H9 (cell line): ENCODE data around the gene MYOM1. TPM values are rescaled to one million over a fixed set of nuclear protein-coding genes. Genes with fewer than 3 reads are reported as not detected.

Experiments
- DNase-seq: peaks from one replicate; pipeline ENCODE4 v3.0.0-alpha.2; 2017
- H2AFZ ChIP-seq: one replicate; pipeline ENCODE4 v1.6.1; 2013; ENCODE audit warnings: mild to moderate bottlenecking, low read length, control low read depth, moderate library complexity
- H2AK5ac ChIP-seq: 2 replicates; pipeline ENCODE4 v1.6.1; 2013; ENCODE audit warnings: low read length, control low read depth, mixed read lengths; ENCODE audit not compliant: insufficient read length
- H2BK120ac ChIP-seq: one replicate; pipeline ENCODE4 v1.6.1; 2013; ENCODE audit warnings: low read depth, mild to moderate bottlenecking, low read length, control low read depth, inconsistent platforms; ENCODE audit not compliant: poor library complexity, severe bottlenecking
- H2BK12ac ChIP-seq: 2 replicates; pipeline ENCODE4 v1.6.1; 2013; ENCODE audit warnings: low read length, control low read depth, mixed read lengths, low read depth; ENCODE audit not compliant: insufficient read length
- H2BK15ac ChIP-seq: 2 replicates; pipeline ENCODE4 v1.6.1; 2013; ENCODE audit warnings: low read depth, low read length, control low read depth
- H2BK20ac ChIP-seq: one replicate; pipeline ENCODE4 v1.6.1; 2013; ENCODE audit warnings: low read depth, mild to moderate bottlenecking, low read length, control low read depth, inconsistent platforms; ENCODE audit not compliant: poor library complexity, severe bottlenecking
- H2BK5ac ChIP-seq: 2 replicates; pipeline ENCODE4 v1.6.1; 2013; ENCODE audit warnings: low read length, control low read depth, mixed read lengths; ENCODE audit not compliant: insufficient read length
- H3K14ac ChIP-seq: 2 replicates; pipeline ENCODE4 v1.6.1; 2013; ENCODE audit warnings: low read length, control low read depth; ENCODE audit not compliant: insufficient read depth
- H3K18ac ChIP-seq: 2 replicates; pipeline ENCODE4 v1.6.1; 2013; ENCODE audit warnings: low read depth, mild to moderate bottlenecking, mixed read lengths, low read length, control low read depth; ENCODE audit not compliant: insufficient read length
- H3K23ac ChIP-seq: 2 replicates; pipeline ENCODE4 v1.6.1; 2013; ENCODE audit warnings: low read length, control low read depth, mixed read lengths, low read depth; ENCODE audit not compliant: insufficient read length
- H3K23me2 ChIP-seq: 2 replicates; pipeline ENCODE4 v1.6.1; 2013; ENCODE audit warnings: low read depth, mild to moderate bottlenecking, mixed read lengths, low read length, control low read depth; ENCODE audit not compliant: insufficient read length, poor library complexity, severe bottlenecking
- H3K27ac ChIP-seq: 2 replicates; pipeline ENCODE4 v1.5.1; 2013; ENCODE audit warnings: low read length, control low read depth, mixed read lengths, low read depth; ENCODE audit not compliant: insufficient read length
- H3K27me3 ChIP-seq: 2 replicates; pipeline ENCODE4 v1.6.1; 2013; ENCODE audit warnings: low read length, control low read depth, inconsistent platforms; ENCODE audit not compliant: insufficient read depth
- H3K4ac ChIP-seq: 2 replicates; pipeline ENCODE4 v1.6.1; 2013; ENCODE audit warnings: low read depth, mild to moderate bottlenecking, control low read depth, inconsistent platforms, low read length, moderate library complexity
- H3K4me1 ChIP-seq: 2 replicates; pipeline ENCODE4 v1.6.1; 2013; ENCODE audit warnings: low read length, control low read depth, inconsistent platforms; ENCODE audit not compliant: insufficient read depth
- H3K4me2 ChIP-seq: 2 replicates; pipeline ENCODE4 v1.6.1; 2013; ENCODE audit warnings: low read length, control low read depth, mixed read lengths; ENCODE audit not compliant: insufficient read length, insufficient read depth
- H3K56ac ChIP-seq: 2 replicates; pipeline ENCODE4 v1.6.1; 2013; ENCODE audit warnings: low read depth, mild to moderate bottlenecking, mixed read lengths, low read length, control low read depth; ENCODE audit not compliant: insufficient read length
- H3K79me1 ChIP-seq: 2 replicates; pipeline ENCODE4 v1.6.1; 2013; ENCODE audit warnings: low read depth, mild to moderate bottlenecking, moderate library complexity, low read length, control low read depth, inconsistent platforms; ENCODE audit not compliant: insufficient read depth, poor library complexity, severe bottlenecking
- H3K79me2 ChIP-seq: 2 replicates; pipeline ENCODE4 v1.6.1; 2013; ENCODE audit warnings: low read length, control low read depth, inconsistent platforms; ENCODE audit not compliant: insufficient read depth
- H3K9ac ChIP-seq: 2 replicates; pipeline ENCODE4 v1.6.1; 2013; ENCODE audit warnings: low read length, control low read depth, mixed read lengths; ENCODE audit not compliant: insufficient read length; ENCODE audit errors: extremely low read depth
- H3K9me3 ChIP-seq: one replicate; pipeline ENCODE4 v1.6.1; 2013; ENCODE audit warnings: low read depth, low read length, inconsistent platforms; ENCODE audit not compliant: control insufficient read depth
- H3T11ph ChIP-seq: one replicate; pipeline ENCODE4 v1.6.1; 2013; ENCODE audit warnings: mild to moderate bottlenecking, low read length, control low read depth, inconsistent platforms
- H4K20me1 ChIP-seq: one replicate; pipeline ENCODE4 v1.6.1; 2013; ENCODE audit not compliant: control insufficient read depth, insufficient read length, insufficient read depth
- H4K5ac ChIP-seq: 2 replicates; pipeline ENCODE4 v1.6.1; 2013; ENCODE audit warnings: low read depth, mild to moderate bottlenecking, mixed read lengths, low read length, control low read depth; ENCODE audit not compliant: insufficient read length
- H4K8ac ChIP-seq: replicated peaks from 2 replicates; pipeline ENCODE4 v1.6.1; 2013; ENCODE audit warnings: low read length, control low read depth, mixed read lengths, low read depth; ENCODE audit not compliant: insufficient read length
- H4K91ac ChIP-seq: 2 replicates; pipeline ENCODE4 v1.6.1; 2013; ENCODE audit warnings: low read depth, mild to moderate bottlenecking, moderate library complexity, mixed read lengths, low read length, control low read depth; ENCODE audit not compliant: insufficient read length
- H3K27ac Mint-ChIP-seq, 3 experiments: 2 replicates in 2 of 3; 3 replicates in 1 of 3; pipeline ENCODE4 v1.8.0; 2020 to 2021; ENCODE audit warnings: mixed read lengths in 3 of 3, mild to moderate bottlenecking in 1 of 3, moderate library complexity in 1 of 3
- H3K27me3 Mint-ChIP-seq: 2 replicates; pipeline ENCODE4 v1.8.0; 2021; ENCODE audit warnings: low read depth, mild to moderate bottlenecking, moderate library complexity, mixed read lengths
- H3K36me3 Mint-ChIP-seq, 3 experiments: 2 replicates in 2 of 3; 3 replicates in 1 of 3; pipeline ENCODE4 v1.8.0; 2020 to 2021; ENCODE audit warnings: low read depth in 3 of 3, mixed read lengths in 3 of 3; ENCODE audit not compliant: insufficient read depth in 1 of 3
- H3K4me1 Mint-ChIP-seq, 2 experiments: 2 replicates each; pipeline ENCODE4 v1.8.0; 2020; ENCODE audit warnings: mixed read lengths in 2 of 2
- H3K4me3 Mint-ChIP-seq, 2 experiments: 2 replicates in 1 of 2; 3 replicates in 1 of 2; pipeline ENCODE4 v1.8.0; 2020 to 2021; ENCODE audit warnings: mild to moderate bottlenecking in 2 of 2, mixed read lengths in 2 of 2, moderate library complexity in 1 of 2
- H3K9me3 Mint-ChIP-seq, 2 experiments: 2 replicates in 1 of 2; 3 replicates in 1 of 2; pipeline ENCODE4 v1.8.0; 2020; ENCODE audit warnings: mild to moderate bottlenecking in 2 of 2, mixed read lengths in 2 of 2, moderate library complexity in 1 of 2
- CTCF ChIP-seq: fragments of 200-600 bp; sonication (generic); conservative IDR thresholded peaks from 3 replicates; pipeline ENCODE4 v1.8.0; 2021; ENCODE audit warnings: antibody characterized with exemption, mild to moderate bottlenecking
- WGBS: extraction: QIAGEN DNeasy Blood & Tissue Kit; methylation state at CpG from one replicate; pipeline ENCODE4 v1.1.7; 2013; ENCODE audit warnings: missing lambda C conversion rate, low lambda C conversion rate, mixed read lengths; ENCODE audit not compliant: insufficient read length; ENCODE audit errors: extremely low coverage; 5-methylcytosine and 5-hydroxymethylcytosine counted together
- total RNA-seq: library from RNA; stranded (reverse); gene quantifications from 2 replicates; pipeline ENCODE4 v1.2.1, GENCODE V29; 2021

Gene MYOM1
- total RNA-seq, 1 experiment from 2014 or later, result 0.17 TPM

GRCh38 chr18:3179430-3180089 is 40.2 kb downstream of the MYOM1 start:
- no peak overlapping the region for H2AK5ac ChIP-seq
- no peak overlapping the region for H3K23ac ChIP-seq
- no peak overlapping the region for H2BK15ac ChIP-seq
- WGBS, result no CpG with 5 or more reads among the region's 10 CpGs
- H3K4me1 Mint-ChIP-seq, result peaks cover 14 to 19% of the 10 kb centered on the region in 2 experiments
- no peak for TF ChIP-seq CTCF
- H4K5ac ChIP-seq, result no peak overlapping the region
- no peaks in the 10 kb centered on the region for H3K27me3 ChIP-seq
- H2AFZ ChIP-seq, result no peak overlapping the region
- no peak overlapping the region for H3K27ac ChIP-seq
- H3K56ac ChIP-seq, result peak overlapping the region; percentile 55
- H3T11ph ChIP-seq, result no peak overlapping the region
- DNase-seq, result no peak
- no peak overlapping the region for H2BK120ac ChIP-seq
- no peaks in the 10 kb centered on the region for H3K27me3 Mint-ChIP-seq
- no peaks in the 10 kb centered on the region for H3K79me1 ChIP-seq
- H3K18ac ChIP-seq, result no peak overlapping the region
- H3K4me3 Mint-ChIP-seq, result no peak overlapping the region
- no peaks in the 10 kb centered on the region for H3K9me3 ChIP-seq
- no peak overlapping the region for H2BK12ac ChIP-seq
- no peaks in the 10 kb centered on the region for H3K23me2 ChIP-seq
- peak overlapping the region in 2 of 3 experiments; percentile 69 to 74; a peak in 2 of 7 replicates for H3K27ac Mint-ChIP-seq
- no peak overlapping the region for H4K91ac ChIP-seq
- no peaks in the 10 kb centered on the region for H3K79me2 ChIP-seq
- no peaks in the 10 kb centered on the region; the same call in 1 of the 2 replicates for H3K4me1 ChIP-seq
- H3K9ac ChIP-seq, result no peak overlapping the region
- H3K4me2 ChIP-seq, result no peak overlapping the region
- H2BK5ac ChIP-seq, result no peak overlapping the region
- H4K20me1 ChIP-seq, result no peaks in the 10 kb centered on the region
- no peaks in the 10 kb centered on the region; a peak in 1 of 5 replicates for H3K9me3 Mint-ChIP-seq
- H2BK20ac ChIP-seq, result no peak overlapping the region
- H3K14ac ChIP-seq, result no peak overlapping the region
- H3K36me3 Mint-ChIP-seq, result no peaks in the 10 kb centered on the region
- no peak overlapping the region for H4K8ac ChIP-seq
- no peak overlapping the region for H3K4ac ChIP-seq
